GM23248 (cell line): ENCODE measurements around the gene PHF21A.

Experiments
- EZH2 ChIP-seq: fragments of 200-600 bp; sonication (generic); IDR thresholded peaks from 2 replicates; pipeline ENCODE4 v1.6.1; 2018; ENCODE audit warnings: antibody characterized with exemption, mild to moderate bottlenecking; ENCODE audit not compliant: insufficient read depth, poor library complexity, severe bottlenecking
- EZH2phosphoT487 ChIP-seq: fragments of 200-600 bp; sonication (generic); IDR thresholded peaks from 2 replicates; pipeline ENCODE4 v1.6.1; 2018; ENCODE audit warnings: antibody characterized with exemption, moderate library complexity, mild to moderate bottlenecking, low read depth; ENCODE audit not compliant: insufficient read depth

DNA sequence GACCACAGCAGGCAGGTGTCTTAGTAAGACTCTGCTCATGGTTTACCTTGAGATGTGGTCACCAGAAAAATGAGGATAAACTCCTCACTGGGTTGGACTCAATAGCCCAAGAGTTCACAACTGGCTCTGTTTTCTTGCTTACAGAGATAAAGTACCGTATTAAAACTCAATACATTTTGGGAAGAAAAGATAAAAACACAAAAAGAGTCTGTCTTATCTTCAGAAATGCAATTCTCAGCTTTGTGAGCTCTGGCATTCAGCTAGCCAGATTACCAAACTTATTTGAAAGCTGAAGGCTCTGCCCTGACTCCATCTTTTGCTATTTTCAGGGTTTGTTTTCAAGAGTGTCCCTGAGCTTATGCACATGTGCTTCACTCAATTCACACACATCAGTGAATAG lies 75.4 kb downstream of the PHF21A start:
- no peak for TF ChIP-seq EZH2
- TF ChIP-seq EZH2phosphoT487: no peak
